Activated CD4-positive, alpha-beta T cell treated with anti-CD3 and anti-CD28 coated beads, Interleukin-10, Interleukin-2, amounts not matched to agents 100 ng/mL and 50 ng/mL, durations not matched to agents 16 hours and 8 hours (primary cell): ENCODE data around the gene GPC5.

Experiments
- DNase-seq: peaks from one replicate; pipeline ENCODE4 v3.0.0-alpha.2; 2020

GPC5 gene

DNA sequence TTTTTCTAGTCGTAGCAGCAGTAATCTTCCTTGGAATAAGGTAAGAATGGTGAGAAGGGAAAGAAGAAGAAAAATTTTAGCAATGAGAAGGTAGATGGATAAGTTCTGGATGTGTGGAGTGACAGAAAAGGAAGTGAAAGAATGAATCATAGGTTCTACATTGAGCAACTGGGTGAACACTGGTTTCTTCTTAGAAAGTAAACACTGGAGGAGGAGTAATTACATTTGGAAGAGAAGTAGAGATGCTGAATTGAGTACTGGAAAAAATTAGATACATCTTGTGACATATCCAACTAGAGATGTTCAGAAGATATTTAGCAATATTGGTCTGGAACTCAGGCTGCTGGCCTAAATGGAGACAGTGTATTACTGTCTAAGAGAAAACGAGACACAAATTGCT is 148.5 kb downstream of the GPC5 start:
- DNase-seq = no peak

DNA sequence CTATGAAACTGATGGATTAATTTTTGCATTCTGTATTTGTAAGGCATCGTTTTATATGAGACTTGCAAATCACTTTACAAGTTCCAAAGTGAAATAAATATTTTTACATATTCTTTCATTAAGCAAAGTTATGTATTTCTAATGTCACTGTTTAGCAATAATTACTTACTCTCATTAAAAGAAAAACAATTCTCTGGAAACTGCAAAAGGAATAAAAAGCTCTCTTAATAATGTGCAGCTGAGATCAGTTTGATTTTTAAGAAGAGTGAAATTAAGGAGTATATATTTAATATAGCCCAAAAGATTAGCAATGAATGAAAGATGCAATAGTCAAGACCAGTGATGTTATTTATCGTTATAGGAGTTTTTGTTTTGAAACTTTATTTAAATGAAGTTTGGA is 155.2 kb downstream of the GPC5 start:
- no peak for DNase-seq

DNA sequence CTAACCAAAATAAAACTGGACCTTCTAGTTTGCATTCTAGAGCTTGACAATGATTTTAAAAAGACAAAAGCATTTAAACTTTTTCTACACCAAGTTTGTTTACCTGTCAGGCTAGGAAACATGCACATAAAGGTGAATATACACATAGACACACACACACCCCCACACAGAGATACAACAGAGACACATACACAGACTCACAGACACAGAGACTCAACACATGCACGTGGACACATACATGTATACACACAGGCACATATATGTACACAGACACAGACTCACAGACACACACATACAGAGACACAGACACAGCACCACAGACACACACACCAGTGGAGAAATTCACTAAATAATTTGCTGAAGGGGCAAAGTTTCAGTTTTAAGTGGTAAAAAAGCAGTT is 155.7 kb downstream of the GPC5 start:
- no peak for DNase-seq

DNA sequence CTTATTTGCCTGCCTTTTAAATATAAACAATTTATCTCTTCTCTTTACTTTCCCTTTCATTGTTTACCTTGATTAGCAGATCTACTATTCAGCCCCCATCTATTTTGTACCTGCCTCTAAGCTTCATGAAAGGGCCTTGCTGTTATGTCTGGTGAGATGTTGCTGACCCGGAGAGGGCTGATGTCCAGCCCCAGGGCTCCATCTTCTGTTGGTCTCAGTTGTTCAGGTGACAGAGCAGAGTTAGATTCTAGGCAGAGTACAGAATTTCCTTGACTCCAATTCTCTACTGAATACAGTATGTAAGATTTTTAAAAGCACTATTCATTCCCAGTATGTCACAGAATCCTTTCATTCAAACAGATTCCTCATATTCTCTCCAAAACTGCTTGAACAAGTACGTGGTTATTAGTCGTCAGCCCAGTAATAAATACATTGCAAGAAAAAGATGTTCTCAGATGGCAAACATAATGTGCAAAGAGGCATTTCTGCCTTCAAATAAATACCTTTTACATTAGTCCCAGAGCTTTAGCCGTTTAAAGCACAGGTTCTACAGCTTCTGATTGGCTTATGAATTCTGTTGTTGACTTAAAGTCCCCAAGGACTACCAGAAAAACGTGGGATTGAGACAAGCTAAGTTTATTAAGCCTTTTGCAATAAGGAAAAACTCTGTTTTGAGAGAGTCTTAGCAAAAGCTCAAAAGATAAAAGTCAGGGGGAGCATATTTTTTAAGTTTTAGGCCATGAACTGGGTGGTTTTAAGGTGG is 159.1 kb downstream of the GPC5 start:
- no peak for DNase-seq

DNA sequence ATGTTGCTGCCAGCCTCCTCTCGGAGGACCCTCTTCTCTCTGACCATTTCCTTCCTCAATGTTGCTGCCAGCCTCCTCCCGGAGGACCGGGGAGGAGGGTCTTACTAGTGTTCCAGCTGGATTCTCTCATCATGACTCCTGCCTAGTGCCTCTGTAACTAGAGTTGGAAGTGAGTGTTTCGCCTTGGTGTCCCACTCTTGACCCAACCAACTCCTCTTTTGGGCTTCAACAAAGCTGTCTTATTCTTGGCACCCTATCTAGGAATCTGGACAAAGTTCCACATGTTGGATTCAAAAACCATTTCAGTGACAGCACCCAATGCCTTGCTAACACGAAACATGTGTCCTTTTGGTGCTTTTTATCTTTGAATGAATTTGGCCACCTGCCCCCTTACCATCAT is 165.4 kb downstream of the GPC5 start:
- no peak for DNase-seq

DNA sequence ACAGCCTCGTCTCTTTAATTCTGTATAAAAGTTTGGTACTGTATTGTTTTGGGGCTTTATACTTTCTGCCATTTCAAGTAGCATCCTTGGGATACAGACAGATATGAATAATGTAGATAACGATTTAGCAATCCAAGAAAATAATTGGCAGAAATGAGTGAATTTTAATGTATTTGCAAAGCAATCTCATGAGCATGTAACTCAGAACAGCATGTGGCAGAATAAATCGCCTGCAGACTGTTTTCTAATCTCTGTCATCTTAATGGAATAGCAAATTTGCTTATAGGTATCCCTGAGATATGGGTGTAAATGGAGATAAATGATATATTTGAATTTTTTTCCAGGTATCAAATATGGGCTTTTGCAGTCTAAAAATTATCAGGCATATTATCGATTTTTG is 166.0 kb downstream of the GPC5 start:
- no peak for DNase-seq

DNA sequence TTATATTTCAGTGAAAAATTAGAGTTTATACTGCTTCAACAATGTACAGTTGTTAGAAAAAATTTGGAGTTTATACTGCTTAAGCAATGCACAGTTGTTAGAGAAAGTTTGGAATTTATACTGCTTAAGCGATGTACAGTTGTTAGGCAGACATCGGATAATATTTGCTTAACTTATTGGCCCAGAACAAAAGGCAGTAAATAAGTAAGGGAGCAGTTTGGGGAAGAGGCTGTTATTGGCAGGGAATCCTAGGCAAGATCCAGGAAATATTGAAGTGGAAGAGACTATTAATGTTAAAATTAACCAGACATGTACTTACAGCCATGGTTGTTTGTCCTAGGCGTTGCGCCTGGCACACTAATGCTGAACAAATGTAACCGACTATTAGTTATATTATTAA is 166.9 kb downstream of the GPC5 start:
- no peak for DNase-seq

DNA sequence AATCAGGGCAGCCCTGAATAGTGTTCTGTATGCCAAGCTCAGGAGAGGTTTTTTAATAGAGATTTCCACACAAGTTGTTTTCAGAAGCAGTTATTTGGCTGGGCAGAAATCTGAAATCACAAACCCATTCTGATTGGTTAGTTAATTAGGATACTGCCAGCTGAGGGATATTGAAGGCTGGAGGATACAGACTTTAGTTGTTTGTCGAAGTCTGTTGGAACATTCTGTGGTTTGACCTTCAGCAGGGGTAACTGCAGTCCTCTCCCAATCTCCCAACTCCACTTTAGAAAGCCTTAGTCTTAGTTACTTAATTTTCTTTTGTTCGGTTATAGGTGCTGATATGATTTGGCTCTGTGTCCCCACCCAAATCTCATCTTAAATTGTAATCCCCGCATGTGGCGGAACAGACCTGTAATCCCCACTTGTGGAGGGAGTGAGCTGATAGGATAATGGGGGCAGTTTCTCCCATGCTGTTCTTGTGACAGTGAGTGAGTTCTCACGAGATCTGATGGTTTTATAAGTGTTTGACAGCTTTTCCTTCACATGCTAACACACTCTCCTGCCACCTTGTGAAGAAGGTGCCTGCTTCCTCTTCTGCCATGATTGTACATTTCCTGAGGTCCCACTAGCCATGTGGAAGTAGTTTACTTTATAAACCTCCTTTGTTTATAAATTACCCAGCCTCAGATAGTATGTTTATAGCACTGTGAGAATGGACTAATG is 169.2 kb downstream of the GPC5 start:
- no peak for DNase-seq

DNA sequence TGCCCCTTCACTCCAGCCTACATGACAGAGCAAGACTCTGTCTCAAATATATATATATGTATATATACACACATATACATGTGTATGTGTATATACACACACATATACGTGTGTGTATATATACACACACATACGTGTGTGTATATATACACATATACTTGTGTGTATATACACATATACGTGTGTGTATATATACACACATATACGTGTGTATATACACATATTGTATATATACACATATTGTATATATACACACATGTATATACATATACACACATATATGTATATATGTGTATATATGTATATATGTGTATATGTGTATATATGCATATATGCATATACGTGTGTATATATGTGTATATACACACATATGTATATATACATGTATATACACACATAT is 173.3 kb downstream of the GPC5 start:
- DNase-seq = no peak

DNA sequence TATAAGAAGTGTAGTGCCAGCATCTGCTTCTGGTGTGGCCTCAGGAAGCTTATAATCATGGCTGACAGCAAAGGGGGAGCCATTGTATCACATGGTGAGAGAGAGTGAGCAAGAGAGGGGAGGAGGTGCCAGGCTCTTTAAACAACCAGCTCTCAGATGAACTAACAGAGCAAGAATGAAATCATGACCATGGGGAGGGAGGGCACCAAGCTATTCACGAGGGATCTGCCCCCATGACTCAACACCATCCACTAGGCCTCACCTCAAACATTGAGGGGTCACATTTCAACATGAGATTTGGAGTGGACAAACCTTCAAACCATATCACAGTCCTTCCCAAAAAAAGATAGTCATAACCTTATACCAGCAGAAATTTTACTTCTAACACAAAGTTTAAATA is 174.0 kb downstream of the GPC5 start:
- DNase-seq = no peak

DNA sequence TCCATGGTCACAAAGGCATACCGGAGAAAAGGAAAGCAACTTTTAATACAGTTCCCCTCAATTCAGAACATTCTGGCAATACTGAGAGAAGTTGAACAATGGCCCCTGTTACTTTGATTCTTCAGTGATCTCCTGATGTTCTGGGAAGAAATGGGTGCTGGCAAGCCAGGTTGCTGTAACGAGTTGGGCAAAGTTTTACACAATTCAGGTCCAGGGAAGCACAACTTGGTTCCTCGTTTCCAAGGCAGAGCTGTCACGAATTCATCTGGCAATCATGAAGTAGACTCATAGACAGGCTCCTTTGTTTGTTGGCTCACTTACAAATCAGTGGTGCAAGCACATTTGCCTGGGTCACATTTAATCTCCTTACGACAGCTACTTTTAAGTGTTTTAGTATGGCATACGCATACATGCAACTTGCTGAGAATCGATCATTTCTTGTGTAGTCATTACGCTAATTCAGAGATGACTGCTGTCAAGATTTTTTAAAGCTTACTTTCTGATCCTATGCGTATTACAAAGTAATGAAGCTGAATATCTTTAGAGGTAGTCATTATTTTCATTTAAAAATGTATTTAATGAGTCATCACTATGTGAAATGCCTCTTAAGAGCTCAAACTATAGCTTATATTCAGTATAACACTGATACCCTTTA is 174.7 kb downstream of the GPC5 start:
- DNase-seq = no peak

DNA sequence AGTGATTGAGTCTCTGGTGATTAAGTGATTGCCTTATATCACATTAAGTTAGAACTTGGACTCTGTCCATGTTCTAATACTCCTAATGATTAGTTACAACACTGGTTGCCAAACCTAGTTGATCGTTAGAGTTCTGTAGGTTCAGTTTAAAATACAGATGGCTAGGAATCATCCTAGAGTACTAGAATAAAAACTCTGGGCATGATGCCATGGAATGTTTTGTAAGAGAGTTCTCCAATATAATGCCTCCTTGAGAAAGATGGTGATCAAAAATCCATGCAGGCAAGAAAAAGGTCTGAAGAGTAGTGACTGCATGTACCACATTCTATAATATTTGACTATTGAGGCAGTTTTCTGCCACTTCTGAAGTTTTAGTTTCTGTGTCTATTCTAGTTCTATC is 176.3 kb downstream of the GPC5 start:
- no peak for DNase-seq

DNA sequence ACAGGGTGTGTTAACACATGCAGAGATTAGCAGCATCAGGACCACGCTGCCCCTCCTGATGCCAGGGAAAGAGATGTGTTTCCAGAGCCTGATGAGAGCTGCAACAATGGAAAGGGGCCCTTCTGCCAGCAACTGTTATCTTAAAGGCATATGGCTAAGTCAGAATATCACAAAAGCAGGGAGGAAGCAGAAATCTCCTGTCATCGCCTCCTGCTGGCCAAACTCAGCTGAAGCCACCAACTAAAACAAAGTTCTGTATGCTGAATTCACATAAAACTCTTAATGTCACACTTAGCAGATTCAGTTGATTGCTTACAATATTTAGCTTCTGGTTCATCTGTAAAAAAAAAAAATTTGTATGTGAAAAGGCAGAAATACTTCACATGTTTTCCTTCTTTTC is 178.2 kb downstream of the GPC5 start:
- no peak for DNase-seq

DNA sequence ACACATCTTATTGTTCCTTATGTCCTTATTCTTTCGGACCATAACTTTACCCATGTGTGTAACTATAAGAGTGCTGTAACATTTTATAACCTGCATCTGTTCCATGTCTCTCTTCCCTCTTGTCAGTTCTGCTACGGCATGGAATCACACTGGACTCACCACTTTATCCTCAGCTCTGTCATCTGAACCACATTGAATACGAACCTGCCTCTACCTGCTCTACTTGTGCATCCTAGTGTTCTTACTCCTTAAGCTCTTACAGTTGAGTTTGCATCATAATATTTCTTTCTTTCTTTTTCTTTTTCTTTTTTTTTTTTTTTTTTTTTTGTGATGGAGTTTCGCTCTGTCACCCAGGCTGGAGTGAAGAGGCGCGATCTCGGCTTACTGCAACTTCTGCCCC is 180.9 kb downstream of the GPC5 start:
- DNase-seq = no peak

DNA sequence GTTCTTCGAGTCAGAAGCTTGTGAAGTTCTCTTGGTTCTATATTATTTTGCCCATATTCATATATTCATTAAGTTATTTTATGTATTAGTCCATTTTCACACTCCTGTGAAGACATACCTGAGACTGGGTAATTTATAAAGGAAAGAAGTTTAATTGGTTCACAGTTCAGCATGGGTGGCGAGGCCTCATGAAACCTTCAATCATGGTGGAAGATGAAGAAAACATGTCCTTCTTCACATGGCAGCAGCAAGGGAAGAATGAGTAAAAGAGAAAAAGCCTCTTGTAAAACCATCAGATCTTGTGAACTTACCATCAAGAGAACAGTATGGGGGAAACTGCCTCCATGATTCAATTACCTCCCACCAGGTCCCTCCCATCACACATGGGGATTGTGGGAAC is 182.3 kb downstream of the GPC5 start:
- DNase-seq = no peak

DNA sequence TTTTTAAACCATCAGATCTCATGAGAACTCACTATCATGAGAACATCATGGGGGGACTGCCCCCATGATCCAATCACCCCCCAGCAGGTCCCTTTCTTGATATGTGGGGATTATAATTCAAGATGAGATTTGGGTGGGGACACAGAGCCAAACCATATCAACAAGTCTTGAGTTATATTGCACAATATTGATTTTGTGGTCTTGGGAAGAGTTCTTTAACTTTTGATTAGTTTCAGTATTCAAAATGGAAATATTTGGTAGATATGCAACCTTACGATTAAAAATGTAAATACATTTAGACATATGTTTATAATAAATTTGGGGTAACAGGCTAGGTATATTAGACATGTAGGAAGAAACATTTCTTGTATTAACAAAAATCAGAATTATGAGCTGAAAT is 188.2 kb downstream of the GPC5 start:
- DNase-seq = no peak

DNA sequence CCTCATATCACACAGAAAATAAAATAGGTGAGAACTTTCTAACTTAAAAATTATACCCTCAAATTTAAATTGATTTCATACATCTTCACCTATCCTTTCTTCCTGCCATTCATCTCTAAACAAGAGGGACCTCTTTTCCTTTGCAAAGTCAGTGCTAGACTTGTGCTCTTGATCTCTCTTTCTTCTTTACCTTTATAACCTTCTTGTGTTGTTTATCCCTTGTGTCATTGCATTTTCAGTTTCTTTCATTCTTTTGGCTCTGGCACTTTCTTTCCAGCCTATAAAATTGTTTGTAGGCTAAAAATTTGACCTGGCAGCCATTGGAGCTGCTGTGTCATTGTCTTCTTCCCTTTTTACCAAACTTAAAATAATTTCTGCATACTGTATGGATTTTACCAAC is 190.1 kb downstream of the GPC5 start:
- DNase-seq = no peak

DNA sequence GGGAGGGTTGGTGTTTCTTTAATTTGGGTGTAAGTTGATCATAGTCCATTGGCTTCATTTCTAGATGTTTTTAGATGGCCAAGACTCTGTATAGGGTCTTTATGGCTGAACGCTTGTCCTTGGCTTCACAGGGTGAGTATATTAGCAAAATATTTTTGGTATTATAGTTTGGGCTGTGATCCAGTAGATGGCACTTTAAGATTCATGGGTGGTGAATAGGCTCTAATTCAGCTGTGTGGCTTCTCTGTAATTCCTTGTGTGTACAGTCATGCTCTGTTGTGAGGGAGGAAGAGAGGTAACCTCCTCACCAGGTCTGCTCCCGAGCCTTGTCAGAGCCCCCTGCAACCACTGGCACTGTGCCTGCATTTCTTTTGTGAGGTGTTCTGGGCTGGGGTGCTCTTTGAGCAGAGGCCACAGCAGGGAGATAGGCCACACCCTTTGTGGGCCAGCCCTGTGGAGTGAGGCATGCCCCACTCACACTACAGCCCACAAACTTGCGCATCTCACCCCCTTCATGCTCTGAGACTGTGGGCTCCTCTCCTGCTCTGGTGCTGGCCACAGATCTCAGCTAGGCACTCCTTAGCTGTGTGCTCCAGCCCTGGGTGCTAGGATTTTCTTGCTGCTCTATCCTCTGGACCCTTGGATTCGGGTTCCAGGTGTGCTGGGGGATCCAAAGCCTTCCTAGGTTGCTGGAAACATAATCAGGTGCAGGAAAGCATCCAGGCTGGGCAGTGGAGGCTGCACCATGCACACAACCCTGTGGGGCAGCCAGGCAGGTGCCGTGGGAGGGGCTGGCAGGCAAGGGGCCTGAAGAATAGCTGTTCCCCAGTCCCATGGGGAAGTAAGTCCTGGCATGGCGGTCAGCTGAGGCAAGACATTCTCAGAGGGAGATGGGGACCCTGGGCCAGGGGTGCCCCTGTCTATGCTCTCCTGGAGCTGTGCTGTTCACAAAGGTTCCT is 193.9 kb downstream of the GPC5 start:
- DNase-seq = no peak

DNA sequence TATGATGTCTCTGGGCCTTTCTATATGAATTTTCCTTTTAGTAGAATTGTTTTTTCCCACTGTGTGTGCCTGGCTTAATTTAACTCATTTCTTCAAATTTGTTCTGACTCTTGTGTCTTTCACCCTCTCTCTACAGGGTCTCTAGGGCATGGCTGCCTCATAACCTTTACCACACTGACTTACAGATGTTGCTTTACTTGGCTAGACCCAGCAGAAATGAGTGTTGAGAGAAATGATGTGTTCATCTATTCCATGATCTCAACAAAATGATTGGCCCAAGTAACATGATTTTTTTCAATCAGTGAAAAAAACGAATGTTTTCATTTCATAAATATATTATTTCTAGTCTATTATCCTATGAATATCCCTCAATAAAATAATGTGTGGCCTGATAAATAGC is 195.0 kb downstream of the GPC5 start:
- DNase-seq = no peak

DNA sequence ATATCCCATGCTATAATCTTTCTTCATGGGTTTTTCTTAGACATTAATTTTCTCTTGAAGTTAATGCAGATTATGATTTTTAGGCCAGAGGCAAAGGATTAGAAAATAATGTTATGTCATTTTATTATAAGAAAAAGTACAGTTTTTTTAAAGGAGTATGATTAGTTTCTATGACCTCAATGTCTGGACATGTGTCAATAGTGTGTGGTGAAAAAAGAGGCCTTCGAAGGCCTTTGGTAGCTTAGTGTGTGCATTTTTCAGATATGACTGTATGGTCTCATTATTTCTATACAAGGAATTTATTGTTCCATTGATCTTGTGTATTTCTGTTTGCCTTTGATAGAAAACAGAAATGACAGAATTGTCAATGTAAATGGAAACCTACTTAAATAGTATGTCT is 195.6 kb downstream of the GPC5 start:
- DNase-seq = no peak

DNA sequence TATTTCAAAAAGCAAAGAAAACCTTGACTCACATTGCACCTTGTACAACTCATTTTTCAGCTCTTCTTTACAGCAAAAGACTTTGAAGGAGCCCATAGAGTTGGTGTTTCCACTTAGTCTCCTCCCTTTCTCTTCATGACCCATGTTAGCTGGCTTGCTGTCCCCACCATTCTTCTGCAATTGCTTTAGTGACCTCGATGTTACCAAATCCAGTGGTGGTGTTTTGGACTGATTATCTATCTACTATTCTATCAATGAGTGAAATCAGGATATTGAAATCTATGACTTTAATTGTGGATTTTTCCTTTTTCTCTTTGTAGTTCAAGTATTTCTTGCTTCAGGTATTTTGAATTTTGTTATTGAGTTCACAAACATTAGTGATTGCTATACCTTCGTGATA is 197.3 kb downstream of the GPC5 start:
- DNase-seq = no peak

DNA sequence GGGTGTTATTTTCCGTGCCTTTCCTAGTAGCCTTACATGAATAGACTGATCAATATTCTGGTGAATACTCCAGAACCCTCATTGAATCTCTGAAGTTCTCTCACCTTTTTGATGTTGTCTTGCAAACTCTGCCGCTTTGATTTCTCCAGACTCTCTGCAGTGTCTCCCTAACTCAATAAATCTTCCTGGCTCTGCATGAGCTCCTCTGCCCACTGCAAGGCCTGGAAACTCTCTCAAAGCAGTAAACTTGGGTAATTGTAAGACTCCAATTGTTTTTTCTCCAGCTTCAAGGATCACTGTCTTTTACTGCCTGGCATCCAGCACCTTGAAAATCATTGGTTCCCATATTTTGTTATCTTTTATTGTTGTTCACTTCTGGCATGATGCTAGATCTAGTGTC is 198.4 kb downstream of the GPC5 start:
- DNase-seq = no peak

DNA sequence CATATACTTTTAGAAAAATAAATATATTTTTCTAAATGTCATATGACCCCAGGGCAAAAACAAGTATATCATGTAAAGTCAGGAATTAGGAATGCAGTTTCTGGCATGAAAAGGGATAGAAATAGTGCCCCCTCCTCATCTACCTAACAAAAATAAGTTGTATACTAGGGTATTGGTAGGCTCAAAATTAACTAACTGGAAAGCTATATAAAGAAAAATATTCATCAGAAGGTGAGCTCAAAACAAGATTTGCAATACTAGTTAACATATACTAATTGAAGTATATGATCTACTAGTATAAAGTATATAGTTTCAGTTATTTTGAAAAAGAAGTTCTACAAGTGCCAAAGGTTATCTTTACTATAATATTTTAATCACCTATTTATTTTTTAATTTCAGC is 200.2 kb downstream of the GPC5 start:
- no peak for DNase-seq
